NCI-H187 treated with DMSO at 0.1 percent for 48 hours (cell line): ENCODE measurements around the gene CYBA.

Experiments used
- DNase-seq: peaks from one replicate; lab custom pipeline; 2025; lab: John Stamatoyannopoulos, UW

Gene CYBA

DNA sequence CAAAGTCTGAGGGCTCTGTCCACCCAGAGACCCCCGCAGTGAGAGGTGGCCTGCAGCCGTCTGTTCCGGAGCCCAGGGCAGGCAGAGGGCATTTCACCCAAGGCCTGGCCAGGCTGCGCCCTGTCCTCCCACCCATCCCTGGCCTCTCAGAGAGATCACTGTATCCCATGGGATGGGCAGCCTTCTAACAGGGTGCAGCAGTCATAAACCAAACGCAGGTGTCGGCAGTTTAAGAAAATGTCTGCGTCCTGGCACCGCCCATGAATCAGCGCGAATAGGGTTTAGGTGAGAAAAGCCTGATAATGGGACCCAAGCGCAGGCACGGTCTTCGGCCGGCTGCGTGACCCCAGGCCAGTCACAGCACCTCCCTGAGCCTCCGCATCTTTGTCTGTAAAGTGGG is 5.4 kb downstream of the CYBA start:
- DNase-seq = no peak

DNA sequence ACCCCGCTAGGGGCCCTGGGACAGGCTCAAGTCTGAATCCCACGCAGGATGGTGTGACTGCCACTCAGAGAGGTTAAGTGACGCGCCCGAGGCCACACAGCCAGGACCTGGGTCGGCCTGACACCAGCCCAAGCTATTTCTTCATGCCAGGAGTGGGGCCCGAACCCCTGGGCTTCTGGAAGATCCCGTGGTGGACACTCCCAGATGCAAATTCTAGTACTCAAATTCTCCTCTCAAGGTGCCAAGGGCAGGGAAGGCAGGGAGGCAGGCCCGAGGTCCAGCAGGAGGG is 7.3 kb downstream of the CYBA start:
- DNase-seq = no peak

DNA sequence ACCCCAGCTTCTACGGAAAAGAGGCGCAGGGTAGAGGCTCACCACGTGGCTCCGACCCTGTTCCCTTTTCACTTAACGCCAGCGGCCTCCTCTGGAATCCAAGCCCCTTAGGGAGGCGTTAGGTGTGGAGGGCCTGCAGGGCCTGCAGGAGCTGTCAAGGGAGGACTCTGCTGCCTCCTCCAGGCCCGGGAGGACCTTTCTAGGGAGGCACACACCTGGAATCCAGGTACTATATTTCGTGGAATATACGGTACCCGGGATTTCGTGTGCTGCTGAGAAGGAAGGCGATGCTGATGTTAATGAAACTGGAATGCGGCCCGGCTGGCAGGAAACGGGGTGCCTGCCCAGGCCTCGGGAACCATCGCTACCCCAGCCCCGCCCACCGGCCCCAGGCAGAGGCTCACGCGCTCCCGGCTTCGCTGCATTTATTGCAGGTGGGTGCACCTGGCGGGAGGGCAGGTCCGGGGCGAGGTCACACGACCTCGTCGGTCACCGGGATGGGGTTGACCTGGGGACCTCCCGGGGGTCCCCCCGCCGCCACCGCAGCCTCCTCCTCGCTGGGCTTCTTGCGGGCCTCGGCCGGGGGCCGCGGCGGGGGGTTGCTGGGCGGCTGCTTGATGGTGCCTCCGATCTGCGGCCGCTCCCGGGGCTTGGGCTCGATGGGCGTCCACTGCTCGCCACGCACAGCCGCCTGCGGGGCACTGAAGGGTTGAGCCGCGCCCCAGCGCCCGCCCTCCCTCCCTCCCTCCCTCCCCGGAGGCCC is 7.8 kb downstream of the CYBA start:
- DNase-seq = no peak

GRCh38 chr16:88640498-88641247 is 10.2 kb downstream of the CYBA start:
- no peak for DNase-seq

- DNase-seq = no peak
These were observed 10.8 kb downstream of the CYBA start for GRCh38 chr16:88640039-88640495.

DNA sequence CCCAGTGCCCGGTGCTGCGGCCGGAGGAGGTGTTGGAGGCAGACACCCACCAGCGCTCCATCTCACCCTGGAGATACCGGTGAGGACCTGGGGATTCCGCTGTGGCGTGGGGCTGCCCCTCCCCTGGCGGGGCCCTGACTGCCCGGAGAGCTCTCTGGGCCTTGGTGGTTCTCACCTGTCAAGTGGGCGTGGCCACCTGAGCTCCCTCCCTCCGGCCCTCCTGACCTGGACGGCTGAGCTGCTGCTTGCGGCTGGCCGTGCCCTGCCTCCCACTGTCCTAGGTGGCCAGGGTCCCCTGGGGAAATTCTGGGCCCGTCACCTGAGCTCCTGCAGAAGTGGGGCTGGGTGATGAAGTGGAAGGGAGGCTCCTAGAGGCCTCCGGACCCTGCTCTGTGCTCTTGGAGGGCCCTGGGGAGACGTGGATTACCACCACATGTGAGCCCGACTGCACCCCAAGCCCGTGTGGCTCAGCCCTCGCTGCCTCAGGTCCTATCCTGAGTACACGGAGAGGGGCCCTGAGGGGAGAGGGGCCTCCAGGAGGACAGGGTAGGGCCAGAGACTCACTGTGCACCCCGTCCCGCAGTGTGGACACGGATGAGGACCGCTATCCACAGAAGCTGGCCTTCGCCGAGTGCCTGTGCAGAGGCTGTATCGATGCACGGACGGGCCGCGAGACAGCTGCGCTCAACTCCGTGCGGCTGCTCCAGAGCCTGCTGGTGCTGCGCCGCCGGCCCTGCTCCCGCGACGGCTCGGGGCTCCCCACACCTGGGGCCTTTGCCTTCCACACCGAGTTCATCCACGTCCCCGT is 11.4 kb downstream of the CYBA start:
- no peak for DNase-seq

DNA sequence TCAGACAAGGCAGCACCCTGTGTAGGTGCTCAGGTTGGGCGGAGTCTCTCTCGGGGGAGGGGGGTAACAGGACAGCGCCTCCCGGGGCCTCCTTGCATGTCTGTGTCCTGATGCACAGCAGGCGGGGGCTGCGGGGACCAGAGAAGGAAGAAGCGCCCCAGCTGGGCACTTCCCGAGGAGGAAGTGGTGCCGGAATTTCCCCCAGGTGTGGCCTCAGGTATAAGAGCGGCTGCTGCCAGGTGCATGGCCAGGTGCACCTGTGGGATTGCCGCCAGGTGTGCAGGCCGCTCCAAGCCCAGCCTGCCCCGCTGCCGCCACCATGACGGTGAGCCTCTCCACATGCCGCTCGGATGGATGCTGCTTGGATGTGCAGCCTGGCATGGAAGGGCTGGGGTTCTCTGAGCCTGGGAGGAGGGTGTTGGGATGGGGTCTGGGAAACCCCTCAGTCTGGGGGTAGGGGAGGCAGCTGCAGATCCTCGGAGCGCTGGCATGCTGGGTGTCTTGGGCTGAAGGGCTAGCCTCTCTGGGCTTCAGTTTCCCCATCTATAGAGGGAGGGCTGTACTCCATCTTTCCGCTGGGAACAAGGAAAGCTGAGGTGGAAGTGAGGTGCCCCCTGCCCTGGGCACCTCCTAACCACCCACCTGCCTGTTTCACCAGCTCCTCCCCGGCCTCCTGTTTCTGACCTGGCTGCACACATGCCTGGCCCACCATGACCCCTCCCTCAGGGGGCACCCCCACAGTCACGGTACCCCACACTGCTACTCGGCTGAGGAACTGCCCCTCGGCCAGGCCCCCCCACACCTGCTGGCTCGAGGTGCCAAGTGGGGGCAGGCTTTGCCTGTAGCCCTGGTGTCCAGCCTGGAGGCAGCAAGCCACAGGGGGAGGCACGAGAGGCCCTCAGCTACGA is 12.3 kb downstream of the CYBA start, which contains the start of gene IL17C:
Gene IL17C, plus strand, starts transcription at position 250 of the 908 bp plus-strand sequence. Its CDS starts 70 bp downstream, at position 320.
- peak; percentile 37 for DNase-seq

DNA sequence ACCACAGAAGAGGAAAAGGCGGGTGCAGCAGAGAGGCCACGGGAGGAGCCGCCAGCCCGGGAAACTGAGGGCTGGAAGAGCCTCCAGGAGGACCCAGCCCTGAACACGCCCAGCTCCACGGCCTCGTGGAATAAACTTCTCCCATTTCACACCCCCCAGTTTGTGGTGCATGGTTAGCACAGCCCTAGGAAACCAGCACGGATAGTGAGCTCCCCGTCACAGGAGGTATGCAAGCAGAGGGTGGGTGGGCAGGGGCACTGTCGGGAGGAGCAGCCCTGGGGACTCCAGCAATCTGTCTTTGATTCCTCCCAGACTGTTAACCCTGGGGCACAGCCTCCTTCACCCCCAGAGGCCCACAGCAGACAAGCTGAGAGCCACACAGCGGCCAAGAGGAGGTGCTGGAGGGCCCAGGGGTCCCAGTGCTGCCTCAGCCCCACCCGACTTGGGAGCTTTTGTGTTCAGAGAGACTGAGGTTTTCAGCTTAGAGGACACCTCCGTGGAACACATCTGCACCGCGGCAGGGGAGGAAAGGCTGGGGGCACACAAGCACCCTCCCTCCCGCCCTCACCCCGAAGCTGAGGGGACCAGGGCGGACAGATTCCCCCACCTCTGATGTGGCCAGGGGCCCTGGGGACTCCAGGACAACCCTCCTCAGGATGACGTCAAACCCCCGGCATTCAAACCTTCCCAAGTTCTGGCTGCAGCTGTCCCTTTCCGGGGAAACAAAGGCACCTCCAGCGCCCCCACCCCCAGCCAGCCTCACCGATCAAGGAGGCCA is 14.2 kb downstream of the CYBA start:
- DNase-seq = no peak

- no peak for DNase-seq
These were observed 15.1 kb downstream of the CYBA start for GRCh38 chr16:88635671-88636319.

DNA sequence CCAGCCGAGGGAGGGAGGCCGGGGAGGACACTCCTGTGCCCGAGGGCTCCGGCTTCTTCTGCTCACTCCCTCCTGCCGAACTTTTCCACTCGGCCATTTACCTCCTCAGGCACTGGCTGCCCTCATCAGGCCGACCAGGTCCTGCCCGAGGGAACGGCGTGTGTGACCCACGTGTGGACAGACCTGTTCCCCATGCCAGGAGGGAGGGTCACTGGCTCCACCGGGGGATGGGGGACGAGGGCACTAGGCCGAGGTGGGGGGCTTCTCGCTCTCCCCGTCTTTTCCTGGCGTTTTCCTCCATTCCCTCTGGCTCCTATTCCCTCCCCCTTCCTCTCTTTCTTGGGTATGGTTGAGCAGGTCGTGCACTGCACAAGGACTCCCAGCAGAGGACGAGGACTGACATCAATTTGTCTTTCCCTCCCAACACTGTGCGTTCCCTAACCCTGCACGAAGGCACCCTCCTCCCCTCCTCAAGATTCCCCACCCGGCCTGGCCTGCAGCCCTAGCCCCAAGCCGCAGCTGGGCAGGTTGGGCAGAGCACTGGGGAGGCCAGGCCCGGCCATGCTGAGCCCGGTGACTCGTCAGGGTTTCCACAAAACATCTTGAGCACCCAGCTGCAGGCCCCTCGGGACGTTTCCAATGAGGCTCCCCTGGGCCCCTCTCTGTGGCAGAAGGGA is 15.7 kb downstream of the CYBA start:
- no peak for DNase-seq

DNA sequence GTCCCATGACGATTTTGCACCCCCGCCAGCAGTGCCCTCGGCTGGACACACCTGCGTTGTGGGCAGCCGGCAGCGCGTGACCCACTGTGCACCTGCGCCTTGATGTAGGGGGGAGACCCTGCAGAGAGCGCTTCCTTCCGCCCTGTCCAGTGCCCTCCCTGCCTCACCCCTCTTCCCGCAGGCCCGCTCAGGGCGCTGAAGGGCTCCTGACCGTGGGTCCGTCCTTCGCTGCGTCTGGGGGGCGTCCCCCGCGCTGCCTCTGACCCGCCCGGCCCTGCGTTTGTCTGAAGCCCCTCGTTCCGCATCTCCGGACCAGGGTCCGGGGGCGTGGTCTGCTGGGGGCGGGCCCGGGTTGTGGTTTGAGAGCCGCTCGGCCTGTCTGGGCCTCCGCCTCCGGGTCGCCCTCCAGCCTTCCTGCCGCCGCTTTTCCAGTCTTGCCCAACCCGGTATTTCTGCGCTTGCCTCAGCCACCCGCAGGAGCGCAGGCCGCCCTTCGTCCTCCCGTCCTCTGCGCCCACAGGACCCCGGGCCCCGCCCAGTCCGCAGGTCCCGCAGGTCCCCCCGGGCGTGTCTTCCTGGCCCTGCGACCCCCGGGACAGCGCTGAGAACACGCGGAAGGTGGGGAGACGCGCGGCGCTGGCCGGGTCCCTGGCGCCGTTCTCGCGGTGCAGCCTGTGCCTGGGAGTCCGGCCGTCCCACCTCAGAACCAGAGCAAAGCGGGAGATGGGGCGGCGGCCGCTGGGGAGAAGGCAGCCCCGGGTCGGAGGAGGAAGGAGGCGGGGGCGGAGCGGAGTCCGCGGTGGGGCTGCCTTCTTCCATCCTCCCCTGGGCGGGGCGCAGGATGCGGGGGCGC is 16.5 kb downstream of the CYBA start:
- no peak for DNase-seq

- DNase-seq = no peak
These were observed 17.1 kb downstream of the CYBA start for GRCh38 chr16:88633684-88634140.

DNA sequence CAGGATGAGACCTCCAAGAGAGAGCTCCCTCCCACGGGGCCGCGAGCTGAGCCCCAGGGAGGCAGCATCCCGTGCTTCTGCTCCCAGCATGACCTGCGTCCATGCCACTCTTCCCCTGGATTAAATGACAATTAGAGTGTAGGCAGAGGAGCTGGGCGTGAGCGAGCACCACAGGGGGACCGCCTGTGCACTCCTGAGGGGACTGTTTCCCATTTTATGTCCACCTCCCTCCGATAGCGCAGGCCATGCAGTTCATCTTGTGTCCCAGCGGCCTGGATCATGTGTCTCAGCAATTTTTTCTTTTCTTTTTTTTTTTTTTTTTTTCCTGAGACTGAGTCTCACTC is 18.3 kb downstream of the CYBA start:
- no peak for DNase-seq

- DNase-seq = no peak
These were observed 18.8 kb downstream of the CYBA start for GRCh38 chr16:88631920-88632586.

DNA sequence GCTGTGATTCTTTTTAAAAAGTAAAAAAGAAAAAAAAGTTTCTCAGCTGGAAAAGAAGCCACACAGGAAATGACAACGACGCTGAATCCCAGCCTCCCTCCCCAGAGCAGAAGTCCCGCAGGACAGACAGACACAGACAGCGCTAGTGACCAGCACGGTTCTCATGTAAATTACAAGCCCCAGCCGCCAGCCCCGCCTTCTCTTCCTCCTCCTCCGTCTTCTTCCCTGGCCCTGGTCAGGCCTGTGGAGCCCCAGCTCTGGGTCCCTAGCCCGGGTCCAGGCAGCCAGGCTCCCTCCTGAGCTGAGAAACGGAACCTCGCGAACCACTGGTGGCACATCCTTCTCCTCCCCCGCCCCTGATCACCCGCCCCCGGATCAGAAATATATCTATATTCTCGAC is 19.5 kb downstream of the CYBA start:
- DNase-seq = no peak

DNA sequence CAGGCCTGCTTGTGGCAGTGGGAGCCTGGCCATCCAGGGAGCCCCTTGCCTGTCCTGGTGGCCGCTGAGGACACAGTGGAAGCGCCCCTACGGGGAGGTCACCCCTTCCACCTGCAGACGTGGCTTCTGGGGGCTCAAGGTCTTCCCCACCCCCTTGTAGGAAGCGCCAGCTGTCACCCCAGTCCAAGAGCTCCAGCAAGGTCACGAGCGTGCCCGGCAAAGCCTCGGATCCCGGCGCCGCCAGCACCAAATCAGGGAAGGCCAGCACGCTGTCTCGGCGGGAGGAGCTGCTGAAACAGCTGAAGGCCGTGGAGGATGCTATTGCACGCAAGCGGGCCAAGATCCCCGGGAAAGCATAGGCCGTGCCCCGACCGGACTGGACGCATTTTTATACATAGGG is 19.9 kb downstream of the CYBA start:
- no peak for DNase-seq

DNA sequence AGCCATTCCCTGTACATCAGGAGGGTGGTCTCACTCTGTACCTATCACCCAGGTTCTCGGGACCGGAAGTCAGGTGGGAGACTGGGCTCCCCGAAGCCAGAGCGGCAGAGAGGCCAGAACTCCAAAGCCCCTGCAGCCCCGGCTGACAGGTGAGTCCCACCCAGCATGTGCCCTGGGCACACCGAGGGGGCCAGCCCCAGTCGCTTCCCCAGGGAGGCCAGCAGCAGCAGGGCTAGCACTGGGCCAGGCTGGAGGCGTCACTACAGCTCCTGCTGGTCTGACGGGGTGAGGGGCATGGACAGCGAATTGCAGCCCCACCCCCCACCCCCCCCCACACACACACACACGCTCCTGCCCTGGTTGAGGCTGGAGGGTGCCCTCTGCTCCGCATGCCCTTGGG is 20.4 kb downstream of the CYBA start:
- no peak for DNase-seq

GRCh38 chr16:88629835-88630234 is 21.0 kb downstream of the CYBA start:
- DNase-seq = no peak
